DMS53 (cell line): Measurements from ENCODE around the gene CEP89.
"Not testable (repeated sequence)": the region's sequence is repeated elsewhere in the genome, so short reads cannot be mapped to it uniquely, and the experiment has no call there.

Experiments
- DNase-seq: peaks from one replicate; lab custom pipeline; 2025; lab: John Stamatoyannopoulos, UW

The CEP89 gene

DNA sequence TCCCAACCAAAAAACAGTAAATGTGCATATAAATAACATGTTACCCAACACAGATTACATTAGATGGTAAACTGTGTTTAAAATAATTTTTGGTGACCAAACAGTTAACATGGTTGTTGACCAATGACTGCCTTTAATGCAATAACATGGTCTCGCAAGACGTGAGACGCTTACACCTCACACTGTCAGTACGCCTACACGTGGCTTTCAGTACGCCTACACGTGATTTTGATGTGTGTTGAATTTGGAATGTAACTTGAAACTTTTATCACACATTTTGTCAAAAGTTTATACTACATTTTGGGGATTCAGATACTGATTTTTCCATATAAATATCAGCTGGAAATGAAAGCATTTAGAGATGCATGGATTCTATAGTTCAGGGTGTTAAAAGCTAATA is 134.2 kb downstream of the CEP89 start:
- DNase-seq: no peak

DNA sequence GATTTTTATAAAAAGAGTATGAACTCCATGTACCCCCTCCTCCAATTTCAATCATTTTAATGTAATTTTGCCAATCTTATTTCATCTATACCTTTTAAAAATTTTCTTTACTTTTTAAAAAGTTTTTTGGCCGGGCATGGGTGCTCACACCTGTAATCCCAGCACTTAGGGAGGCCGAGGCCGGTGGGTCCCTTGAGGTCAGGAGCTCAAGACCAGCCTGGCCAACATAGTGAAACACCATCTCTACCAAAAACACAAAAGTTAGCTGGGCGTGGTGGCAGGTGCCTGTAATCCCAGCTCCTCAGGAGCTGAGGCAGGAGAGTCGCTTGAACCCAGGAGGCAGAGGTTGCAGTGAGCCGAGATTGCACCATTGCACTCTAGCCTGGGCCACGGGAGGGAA is 138.4 kb downstream of the CEP89 start:
- not testable (repeated sequence) for DNase-seq

DNA sequence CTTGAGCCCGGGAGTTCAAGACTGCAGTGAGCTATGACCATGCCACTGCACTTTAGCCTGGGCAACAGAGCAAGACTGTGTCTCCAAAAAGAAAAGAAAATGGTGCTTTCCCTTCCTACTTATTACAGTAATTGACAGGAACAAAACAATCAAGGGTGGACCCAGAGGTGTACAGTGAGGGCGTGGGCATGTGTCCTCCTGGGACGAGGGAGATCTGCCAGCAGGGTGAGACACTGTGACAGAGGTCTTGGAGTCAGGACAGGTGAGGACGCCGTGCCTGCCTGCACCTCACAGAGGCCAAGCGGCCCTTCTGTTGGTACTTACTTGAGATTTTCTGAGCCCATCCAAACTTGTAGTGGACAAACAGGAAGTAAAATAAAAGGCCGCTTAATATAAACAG is 138.9 kb downstream of the CEP89 start:
- not testable (repeated sequence) for DNase-seq

DNA sequence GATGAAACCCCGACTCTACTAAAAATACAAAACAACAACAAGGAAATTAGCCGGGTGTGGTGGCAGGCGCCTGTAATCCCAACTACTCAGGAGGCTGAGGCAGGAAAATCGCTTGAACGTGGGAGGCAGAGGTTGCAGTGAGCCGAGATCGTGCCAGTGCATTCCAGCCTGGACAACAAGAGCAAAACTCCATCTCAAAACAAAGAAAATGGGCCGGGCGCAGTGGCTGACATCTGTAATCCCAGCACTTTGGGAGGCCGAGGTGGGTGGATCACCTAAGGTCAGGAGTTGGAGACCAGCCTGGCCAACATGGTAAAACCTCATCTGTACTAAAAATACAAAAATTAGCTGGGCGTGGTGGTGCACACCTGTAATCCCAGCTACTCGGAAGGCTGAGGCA is 139.7 kb downstream of the CEP89 start:
- DNase-seq: not testable (repeated sequence)

DNA sequence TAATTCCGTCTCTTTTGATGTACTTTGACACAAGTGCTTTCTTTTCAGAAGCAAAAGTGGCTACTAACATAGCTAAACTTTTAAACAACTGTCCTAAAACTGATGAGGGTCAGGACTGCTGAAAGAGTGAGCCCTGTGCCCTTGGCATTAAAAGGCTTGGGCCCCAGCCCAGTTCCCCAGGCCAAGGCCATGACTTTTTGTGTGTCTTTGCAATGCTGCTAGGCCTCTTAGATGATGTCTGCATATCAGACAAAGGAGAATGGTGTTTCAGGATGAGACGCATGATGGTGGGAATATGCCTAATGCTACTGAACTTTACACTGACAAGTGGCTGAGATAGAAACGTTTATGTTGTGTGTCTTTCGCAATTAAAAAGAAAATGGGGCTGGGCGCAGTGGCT is 140.1 kb downstream of the CEP89 start:
- DNase-seq: no peak

DNA sequence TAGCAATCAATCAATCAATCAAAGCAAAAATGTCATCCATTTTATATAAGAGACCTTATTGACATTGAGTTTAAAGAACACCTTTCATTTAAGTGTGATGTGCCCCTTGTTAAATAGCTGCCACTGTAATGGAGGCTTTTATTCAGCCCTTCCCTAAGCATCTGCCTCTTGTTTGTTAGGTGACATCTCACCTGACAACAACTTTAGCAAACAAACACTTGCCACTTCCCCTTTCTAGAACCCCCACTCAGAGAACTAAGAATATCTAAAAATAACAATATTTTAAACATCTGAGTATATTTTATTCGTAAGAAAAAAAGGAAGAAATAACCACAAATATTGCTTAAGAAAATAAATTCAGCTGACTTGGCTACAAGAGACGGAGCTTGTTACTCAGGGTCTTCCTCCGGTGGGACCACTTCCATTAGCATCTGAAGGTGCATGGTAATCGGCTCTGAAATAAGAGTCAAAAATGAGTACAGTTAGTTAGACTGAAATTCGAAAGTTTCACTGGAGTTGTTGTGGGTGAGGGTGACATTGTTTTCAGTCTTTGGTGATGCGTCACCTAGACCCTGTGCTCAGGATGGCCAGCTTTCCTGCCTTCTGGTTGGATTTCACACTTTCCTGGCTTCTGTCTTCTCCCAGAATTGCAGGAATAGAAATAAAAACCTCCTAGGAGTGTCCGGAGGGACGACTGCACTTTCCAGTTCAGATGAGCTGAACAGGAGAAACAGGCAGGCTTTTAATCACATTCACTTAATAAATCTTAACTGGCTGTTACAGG is 141.3 kb downstream of the CEP89 start:
- DNase-seq: no peak

DNA sequence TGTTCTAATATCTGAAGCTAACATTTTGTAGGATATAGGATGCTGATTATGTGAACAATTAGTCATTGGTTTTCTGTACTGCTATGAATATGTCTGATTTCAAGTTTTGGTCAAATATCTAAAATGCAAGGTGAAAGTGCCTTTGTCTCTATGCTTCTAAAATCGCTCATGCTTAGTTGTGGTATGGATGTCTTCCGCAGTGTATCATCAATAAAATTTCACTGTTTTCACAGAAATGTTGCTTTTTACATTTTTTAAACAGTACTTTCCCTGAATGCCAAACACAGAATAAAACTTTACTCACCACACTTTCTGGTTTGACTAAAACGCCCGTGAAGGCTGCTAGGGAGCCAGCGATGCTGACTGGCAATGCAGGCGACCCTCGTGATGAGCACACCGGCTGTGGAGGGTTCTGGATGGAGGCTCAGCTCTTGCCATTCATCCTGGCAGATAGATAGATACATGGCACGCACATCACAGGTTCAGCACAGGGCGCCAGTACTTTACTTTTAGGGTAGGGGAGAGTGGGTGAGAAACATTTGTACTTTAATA is 142.3 kb downstream of the CEP89 start:
- DNase-seq: no peak

DNA sequence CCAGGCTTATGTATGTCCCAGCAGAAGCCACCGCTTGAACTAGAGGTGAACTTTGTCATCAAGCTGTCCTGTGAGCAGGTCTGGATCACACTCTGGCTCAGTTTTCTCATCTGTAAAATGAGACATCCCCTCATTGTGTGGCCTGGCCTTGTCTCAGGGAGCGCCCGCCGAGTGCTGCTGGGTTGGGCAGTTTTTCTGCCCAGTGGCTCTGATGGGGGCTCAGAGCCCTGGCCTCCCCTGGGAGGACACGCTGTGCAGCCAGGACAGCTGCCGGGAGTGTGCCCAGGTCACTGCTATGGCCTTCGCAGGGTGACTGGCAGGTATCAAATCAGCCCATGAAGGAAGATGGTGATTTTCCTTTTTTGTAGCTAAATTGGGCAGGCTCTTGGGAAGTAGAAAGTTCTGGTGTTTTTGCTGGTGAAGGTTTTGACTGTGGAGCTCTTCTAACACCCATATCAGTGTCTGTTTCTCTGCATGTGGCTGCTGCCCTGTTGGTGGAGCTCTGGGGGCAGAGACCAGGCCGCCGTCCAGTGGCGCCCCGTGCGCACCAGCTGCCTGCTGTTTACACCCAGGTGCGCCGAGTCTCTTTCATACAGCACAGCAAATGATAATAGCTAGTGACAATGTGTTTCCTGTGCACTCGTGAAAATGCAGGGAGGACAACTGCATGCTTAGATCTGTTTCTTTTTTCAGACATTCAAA is 143.0 kb downstream of the CEP89 start:
- no peak for DNase-seq

DNA sequence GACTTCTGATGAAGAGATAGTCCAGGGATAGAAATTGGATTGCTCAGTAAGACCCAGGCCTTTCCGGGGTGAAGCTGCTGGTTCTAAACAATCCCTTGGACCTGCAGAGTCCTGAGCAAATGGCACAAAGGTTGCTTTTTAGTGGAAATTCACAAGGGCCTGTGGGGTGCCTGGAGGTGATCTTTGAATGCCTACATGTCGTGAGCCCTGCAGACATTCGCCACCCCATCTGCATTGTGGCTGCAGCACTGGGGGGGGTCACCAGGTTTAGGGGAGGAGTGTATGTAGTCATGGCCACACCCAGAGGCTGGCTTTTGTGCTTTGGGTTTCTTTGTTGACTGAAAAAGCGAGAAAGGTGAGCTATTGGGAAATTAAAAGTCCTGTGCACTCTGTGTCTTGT is 143.6 kb downstream of the CEP89 start:
- no peak for DNase-seq
